Measurements from ENCODE around the gene NOL9.

The NOL9 gene

DNA sequence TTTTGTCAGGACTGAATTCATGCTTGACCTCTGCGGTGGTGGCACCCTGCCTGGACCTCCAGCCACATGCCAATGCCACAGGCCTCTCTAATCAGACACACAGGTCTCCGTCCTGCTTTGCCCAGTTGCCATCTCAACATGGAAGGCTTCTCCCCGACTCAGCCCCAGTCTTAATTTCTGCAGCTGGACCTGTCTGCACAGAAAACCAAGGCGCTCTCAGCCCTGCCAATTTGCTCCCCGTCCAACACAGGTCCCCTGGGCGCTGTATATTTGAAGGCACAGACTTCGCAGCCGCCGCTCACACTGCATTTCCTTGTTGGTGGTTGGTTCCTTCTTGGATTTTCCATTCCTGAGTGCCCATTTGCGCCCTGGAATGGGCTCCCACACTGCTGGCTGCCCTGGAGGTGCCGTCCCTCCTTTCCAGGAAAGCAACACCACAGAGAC lies 34.8 kb downstream of the NOL9 start:
- DNase-seq = no peak

DNA sequence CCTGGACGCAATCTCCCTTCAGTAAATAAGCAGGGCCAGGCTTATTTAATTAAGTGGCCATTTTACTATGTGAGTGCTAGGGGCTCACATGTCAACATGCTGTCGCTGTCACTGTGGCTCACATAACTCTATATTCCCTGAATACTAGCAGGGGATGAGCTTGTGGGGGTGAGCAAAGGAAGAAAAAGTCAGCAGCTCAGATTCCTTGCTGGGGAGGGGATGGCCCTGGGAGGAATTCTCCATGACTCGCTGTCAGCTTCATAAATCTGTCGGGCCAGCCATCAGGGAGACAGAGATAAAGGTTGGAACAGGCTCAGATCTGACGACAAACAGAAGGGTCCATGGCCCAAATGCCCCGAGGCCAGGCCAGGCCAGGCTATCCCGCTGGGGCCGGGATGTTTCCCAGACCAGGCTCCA lies 36.9 kb downstream of the NOL9 start:
- no peak for DNase-seq

DNA sequence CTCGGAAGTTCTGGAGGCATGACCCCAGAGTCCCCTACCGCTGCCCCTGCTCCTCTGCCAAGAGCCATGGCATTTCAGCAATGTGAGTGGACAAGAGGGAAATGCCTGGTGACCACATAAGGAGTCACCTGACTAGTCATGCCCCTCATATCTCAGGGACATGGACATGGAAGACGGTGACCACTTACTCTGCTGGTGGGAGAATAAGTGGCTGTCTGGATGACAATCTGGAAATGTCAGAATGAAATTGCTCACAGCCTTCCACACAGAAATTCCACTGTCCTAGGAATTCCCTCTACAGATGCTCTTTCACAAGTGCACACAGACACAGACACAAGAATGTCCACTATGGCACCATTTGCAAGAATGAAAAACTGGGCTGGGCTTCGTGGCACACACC lies 38.5 kb downstream of the NOL9 start:
- no peak for DNase-seq

DNA sequence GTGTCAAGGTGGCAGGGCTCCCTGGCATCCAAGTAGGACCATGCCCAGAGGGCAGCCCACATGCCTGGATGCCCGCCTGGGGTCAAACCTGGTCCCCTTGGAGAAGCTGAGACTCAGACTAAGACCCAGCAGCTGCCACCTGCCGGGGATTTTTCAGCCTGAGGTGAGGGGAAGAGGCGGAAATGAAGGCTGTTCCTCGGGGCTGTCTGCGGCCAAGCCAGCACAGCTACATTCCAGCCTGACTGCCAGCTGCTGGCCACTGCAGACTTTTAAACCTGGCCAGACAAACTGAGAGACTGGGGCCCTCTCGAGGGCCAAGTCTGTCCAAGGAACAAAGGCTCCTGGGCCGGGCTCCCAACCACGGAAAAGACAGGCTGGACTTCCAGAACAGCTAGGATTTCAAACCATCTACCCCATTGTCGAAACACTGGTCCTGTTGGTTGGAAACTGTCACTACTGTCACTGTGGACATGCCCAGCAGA lies 41.0 kb downstream of the NOL9 start:
- no peak for DNase-seq

DNA sequence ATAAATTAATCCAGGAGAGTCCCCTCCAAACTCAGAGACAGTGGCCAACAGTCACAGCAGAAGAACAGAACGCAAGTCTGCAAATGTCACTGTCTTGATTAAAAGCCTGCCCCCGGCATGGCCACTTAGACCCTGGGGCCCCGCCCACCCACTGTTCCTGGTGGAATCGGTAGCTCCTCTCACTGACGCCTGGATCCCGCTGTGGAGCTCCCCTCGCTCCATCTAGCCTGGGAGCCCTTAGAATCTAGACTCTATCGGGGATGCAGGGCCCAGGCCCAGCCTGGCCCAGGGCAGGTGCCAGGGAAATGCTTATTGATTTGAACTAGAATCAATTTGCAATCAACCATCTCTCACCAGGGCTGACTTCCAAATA lies 41.4 kb downstream of the NOL9 start:
- DNase-seq = no peak

DNA sequence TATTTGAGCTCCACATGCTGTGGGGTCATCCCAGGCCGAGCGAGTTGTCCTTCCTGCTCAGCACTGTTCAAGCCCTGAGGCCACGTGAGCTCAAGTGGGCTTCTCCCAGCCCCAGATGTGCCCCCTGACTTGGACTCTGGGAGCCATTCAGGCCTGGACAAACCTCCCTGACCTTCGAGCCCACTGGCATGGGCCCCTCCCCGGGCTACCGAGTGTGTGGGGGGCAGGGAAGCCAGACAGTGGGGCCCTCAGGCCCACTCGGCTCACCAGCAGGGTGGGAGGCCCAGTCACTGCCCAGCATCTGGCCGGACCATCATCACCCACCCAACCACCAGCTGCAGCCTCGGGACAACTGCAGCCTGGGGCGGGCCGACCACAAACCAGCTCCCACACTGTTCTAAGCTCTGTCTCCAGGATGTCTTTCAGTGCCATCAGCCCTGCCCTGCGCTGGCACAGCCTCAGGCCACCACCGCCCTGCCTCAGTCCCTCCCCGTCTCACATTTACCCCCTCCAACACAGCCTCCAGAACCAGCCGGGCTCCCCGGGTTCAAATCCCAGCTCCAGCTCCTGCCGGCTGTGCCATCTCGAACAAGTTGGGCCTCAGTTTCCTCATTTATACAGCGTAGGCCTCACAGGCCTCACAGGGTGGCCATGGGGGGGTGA lies 41.9 kb downstream of the NOL9 start:
- no peak for DNase-seq

DNA sequence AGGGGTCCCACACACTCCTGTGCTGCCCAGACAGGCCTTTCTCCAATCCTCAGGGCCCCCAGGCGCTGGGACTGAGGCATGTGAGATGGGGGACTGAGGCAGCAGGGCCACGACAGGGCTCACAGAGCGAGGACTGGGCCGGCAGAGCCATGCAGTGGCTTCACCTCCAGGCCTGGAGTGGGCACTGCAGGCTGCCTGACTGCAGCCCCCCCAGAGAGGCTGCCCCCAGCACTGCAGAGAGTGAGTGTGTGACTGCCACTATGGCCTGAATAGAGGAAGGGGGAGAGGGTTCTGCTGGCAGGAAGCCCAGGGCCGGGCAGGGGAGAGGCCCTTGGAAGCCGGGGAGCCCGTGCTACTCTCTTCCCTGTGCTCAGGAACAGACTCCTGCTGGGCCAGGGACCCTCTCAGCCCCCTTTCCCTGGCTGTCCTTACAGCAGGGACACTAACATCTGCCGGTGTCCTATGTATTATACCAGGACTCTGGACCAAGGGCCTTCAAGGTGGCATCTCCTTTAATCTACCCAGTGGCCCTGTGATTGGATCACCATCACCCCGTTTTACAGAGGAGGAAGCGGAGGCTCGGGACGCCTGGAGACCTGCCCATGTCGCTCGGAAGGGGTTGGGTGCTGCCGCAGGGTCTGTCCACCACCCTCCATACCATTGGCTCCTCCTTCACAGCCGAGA lies 42.6 kb downstream of the NOL9 start:
- DNase-seq = no peak

DNA sequence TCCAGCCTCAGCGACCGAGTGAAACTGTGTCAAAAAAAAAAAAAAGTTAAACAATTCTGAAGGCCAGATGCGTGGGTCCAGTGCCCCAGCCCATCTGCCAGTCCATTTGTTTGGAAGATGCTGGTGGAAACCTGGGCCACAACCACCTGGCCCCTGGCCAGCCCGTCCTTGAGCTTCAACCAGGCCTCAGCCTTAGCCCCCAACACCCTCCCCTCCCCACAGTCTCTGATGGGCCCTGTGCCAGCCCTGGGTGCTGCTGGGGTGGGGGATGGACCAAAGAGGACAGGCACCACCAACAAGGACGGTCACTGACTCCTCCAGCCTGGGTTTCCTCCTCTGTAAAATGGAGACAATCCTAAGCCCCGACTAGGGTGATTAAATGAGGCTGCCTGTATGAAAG lies 43.3 kb downstream of the NOL9 start:
- DNase-seq = no peak

DNA sequence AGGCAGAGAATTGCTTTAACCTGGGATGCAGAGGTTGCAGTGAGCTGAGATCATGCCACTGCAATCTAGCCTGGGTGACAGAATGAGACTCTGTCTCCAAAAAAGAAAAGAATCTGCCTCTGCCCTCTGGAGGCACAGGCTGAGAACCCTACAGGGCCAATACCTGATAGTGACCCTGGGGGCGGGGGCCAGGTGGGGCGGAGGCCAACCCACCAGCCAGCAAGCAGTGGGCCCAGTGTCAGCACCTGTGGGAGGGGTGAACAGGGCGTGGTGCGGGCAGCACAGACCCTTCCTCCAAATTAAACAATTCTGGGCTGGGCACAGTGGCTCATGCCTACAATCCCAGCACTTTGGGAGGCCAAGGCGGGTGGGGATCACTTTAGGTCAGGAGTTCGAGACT lies 43.8 kb downstream of the NOL9 start:
- DNase-seq = no peak

DNA sequence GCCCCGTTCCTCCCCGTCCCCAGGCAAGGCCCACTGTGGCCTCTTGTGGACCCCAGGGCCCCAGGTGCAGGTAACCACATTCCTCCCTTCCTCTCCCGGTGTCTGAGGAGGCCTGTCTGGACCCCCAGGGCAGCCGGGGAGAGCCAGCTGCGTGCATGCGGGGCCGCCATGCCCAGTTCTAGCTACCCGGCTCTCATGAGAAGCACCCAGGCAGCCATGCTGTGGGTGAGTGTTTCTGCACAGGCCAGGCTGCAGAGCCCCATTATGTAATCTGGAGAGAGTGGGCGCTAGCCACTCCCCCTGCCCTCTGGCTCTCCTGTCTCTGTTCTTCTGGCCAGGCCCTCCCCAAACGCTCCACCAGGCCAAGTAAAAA lies 44.4 kb downstream of the NOL9 start:
- no peak for DNase-seq

DNA sequence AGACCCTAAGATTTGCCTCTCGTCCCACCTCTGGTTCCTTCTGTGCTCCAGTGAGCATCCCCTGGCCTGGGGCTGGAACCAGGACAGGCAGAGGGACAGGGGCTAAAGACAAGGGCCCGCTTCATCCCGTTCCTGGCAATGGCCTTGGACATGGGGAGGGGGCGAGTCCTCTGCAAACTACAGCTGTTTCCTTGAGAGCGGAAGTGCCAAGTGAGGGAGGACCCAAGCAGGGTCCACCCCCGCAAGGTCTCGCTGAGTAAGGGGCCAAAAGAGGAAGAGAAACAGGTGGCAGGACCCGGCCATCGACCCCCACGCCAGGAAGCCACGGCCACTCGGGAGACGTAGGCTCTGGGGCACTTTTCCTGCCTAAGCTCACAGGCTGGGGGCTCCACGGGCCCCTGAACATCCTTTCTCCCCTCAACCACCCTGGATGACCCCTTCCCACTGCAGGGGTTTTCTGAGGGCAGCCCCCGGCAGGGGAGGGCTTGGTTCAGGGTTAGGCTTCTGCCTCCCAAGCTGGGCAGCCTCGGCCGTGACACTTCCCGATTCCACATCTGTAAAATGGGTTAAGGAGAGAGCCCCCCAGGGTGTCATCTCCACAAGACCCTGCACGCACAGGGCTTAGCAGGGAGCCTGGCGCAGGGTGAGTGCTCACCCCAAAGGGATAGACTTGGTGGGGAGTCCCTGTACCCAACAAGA lies 44.9 kb downstream of the NOL9 start:
- no peak for DNase-seq

DNA sequence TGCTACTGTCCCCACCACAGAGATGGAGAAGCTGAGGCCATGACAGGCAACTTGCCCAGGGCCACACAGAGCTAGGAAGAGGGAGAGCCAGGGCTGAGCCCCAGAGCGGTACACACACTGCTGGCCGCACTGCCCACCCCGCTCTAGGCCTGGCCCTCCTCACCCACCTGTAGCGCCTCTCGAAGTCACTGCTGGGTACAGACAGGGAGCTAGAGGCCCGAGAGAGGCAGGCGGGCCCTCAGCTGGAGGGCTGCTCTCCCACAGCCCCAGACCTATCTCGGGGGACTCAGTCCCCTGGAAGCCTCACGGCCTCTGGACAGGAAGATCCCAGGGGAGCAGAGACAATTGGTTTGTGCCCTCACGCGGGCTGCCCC lies 45.5 kb downstream of the NOL9 start:
- no peak for DNase-seq

DNA sequence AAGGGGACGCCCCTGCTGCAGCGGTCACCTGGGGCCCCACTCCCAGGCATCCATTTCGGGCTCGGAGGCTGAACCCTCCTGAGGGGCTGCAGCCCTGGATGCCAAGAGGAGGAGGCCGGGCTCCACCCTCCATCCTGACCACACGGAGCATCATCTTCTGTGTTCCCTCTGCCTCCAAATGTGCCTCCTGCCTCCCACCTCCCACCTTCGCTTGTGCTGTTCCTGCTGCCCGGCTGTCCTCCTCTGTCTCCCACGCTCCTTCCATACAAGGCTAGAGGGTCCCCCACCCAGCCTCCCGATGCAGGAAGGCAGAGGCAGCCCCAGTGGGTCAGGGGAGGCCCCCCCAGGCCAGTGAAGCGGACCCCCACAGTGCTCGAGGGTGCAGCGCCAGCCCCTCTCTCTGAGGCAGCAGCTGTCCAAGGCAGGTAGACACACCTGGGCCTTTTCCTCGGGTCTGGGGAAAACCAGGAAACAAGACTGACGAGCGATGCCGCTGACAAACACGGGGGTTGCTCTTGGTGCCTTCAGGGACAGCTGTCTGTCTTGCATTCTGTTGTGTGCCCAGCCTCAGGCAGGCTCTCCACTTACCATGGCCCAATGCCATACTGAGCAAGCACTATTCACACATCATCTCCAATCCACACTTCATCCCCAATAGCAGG lies 46.0 kb downstream of the NOL9 start:
- no peak for DNase-seq

DNA sequence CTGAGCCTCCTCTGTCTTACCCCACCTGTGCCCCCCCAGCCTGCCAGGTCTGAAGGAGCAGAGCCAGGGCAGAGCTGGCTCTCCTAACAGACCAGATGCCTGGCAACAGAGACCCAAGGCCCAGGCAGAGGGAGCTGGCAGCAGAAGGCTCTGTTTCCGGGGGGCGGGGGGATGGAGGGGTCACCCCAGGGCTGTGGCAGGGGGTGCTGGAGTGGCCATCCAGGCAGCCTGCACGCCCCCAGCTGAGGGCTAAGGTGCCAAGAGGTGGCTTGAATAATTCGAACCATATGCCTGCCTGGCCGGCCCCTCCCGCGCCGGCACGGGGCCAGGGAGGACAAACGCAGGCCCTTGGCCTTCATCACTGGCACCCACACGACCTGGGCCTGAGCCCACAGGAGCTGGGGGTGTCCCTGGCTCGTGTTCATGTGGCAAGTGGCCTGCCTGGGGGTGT lies 46.8 kb downstream of the NOL9 start:
- no peak for DNase-seq

DNA sequence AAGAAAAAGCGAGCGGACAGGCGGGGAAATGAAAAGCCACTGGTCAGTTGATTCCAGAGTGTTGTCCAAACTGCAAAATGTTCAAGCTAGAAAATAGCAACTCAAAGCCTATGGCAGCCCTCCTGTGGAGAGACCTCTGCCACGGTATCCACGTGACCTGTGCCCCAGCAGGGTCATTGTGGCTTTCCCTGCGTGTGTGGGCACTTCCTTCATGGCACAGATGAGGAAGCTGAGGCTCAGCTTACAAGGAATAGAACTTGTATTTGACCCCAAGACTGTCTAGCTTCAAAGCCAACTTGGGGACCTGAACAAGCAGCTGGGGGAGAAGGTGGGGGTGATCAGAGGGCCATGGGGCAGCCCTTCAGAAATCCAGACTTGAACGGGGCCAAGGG lies 47.3 kb downstream of the NOL9 start:
- DNase-seq = no peak

DNA sequence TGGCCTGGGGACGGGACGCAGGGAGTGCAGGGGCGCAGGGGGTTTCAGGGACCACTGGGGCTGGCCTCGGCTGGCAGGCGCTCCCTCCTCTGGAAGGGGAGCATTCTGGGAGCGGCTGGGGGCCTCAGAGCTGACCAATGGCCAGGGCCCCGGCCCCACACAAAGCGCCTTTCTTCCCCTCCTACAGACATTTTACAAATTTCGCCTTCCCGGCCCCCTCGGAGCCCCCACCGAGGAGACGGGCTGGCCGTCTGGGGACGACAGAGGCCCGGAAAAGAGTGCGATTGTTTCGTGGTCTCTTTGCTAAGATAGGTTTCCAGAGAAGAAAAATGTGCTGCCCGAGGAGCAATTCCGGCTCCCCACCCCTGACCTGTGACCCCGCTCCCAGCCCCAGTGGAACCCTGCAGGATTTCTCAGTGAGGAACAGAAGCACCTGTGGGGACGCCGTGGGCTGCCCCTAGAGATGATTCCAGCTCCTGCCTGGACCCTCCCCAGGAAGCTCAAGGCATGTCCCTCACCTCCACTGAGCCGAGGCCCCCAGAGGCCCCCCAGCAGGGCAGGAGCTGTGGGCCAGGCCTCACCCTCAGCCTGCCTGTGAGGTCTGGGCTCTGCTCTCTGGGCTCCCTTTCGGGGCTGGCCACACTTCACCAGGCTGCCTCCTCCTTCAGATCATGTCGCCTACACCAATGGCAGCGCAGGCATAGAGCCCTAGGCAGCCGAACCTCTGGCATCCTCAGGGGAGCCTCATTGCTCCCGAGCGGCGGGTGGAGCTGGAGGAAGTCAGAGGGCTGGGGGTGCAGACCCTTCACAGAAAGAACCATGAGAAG lies 47.9 kb downstream of the NOL9 start:
- no peak for DNase-seq

DNA sequence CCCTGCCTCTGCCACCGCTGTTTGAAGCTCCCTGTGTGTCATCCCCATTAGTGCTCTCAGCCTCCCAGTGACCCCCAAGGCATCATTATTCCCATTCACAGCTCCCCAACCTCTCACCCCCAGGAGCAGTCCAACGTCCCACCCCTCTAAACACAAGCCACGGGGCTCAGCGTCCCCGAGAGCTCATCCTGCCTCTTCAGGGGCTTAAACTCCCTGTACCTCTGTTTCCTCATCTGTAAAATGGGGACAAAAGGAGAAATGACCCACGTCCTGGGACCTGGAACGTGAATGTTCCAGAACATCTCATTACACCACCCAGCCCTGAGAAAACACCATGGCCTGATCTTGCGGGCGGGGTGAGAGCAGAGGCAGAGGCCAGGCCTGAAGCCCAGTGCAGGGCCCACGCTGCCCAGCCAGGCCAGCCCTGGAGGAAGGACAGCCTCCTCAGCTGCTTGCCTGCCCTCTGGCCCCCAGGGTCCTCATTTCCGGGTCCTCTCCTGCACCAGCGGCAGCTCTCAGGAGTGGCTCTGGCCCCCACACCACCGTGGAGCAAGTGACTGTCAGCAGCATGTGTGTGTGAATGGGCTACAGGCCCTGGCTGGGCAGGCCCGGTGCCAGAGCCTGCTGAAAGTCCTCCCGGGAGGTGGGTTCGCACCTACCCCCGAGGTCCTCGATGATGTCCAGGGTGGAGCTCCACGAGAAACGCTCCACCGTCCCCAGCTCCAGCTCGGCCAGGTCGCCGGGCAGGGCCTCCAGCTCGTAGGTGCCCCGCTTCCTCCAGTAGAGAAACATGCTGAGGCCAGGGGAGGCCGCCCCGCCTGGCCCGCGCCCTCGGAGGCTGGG lies 48.7 kb downstream of the NOL9 start:
- no peak for DNase-seq

DNA sequence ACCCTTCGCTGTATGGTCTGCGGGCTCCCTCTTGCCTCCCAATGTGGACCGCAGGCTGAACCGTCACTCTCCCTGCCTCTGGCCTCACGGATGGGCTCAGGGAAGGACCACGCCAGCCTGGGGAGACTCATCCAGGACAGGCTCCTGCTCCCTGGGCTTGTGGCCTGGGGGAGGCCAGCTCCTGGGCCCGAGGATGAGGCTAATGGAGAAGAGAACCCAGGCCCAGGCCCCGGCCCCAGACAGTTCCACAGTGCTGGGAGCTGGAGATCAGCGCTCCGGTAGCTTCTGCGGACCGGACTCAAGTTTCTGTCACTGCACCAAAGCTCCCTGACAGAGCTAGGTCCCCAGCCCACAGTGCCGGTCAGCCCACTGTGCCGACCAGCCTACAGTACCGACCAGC lies 49.4 kb downstream of the NOL9 start:
- DNase-seq = no peak

DNA sequence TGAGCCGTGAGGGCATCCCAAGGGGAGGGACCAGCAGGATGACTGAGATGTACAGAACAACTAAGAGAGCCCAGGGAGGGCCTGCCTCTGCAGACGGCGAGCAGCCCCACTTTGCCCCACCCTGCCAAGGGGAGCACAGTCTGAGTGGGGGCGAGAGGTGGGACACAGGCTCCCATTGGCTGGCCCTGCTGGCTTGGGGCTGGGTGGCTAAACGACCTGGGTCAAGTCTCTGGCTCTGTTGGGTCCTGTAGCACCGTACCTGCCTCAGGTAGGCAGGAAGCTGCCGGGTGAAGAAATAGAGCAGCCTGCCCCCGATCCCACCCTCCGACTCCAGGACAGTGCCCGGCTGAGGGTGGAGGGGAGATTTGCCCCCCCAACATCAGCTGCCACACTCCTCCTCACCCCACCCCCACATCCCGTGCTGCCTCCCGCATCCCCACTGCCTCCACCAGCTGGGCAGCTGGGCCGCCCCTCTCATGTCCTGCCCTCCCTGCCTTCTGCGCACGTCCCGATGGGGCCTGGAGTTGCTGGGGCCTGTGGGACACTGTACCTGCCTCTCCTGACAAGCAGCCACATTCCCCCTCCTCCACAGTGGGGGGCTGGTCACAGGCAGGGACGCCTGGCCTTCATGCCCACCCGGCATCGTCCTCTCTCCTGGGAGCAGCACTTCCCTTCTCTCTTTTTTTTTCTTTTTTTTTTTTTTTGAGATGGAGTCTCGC lies 50.3 kb downstream of the NOL9 start:
- DNase-seq = no peak

DNA sequence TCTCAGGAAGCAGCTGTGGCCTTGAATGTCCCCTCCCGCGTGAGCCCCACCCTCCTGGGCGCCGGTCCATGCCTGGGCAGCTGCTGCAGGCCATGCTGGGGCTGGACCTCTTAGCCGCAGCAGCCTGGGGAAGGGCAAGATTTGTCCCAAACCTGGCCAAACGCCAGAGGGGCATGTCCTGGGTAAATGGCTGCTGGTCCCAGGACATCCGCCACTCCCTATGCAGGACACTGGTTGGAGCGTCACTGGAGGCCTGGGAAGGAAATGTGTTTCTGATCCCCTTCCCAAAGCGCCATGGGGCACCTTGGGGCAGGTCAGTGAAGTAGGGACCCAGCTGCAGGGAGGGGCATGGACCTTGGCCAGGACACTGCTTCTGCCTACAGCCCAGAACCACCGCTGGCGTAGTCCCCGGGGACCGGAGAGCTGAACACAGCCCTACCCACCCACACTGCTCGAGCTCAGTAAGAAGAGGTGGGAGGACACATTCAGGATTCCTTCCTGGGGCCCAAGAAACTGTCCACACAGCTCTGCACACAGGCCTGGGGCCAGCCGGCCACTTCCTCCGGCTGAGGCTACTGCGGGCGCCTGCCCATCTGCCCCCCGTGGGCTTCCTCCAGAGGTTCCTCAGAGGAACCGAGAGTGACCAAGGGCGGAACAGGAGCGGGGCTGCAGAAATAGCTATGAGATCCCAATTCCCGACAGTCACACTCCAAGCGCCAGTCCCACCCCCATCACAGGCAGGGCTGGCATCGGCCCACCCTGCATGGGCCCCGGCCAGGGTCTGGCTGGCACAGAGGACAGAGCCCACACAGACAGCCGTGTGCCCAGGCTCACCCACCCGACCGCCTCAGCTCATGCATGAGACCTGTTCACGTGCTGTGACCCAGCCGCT lies 52.1 kb downstream of the NOL9 start:
- DNase-seq = no peak

Measured in effector CD8-positive, alpha-beta T cell (primary cell).